DOHH2 (cell line): ENCODE measurements around the gene RIPK4.

Experiments
- H3F3A ChIP-seq: fragments of 200-600 bp; sonication (generic), shearing (Covaris generic); 2 replicates; pipeline ENCODE4 v1.6.0; 2016; ENCODE audit warnings: antibody characterized with exemption, mild to moderate bottlenecking; ENCODE audit not compliant: control insufficient read depth, insufficient read depth
- H3K27ac ChIP-seq: fragments of 200-600 bp; sonication (generic); 2 replicates; pipeline ENCODE4 v1.5.1; 2014; ENCODE audit warnings: low read depth, mild to moderate bottlenecking, low read length, moderate library complexity
- H3K27me3 ChIP-seq: fragments of 200-600 bp; sonication (generic); 2 replicates; pipeline ENCODE4 v1.6.1; 2014; ENCODE audit warnings: mild to moderate bottlenecking, low read length, mixed read lengths; ENCODE audit not compliant: control insufficient read depth
- H3K36me3 ChIP-seq: fragments of 200-600 bp; sonication (generic); 2 replicates; pipeline ENCODE4 v1.6.1; 2014; ENCODE audit warnings: mild to moderate bottlenecking, low read length, moderate library complexity, mixed read lengths; ENCODE audit not compliant: control insufficient read depth
- H3K4me1 ChIP-seq: fragments of 200-600 bp; sonication (generic); 2 replicates; pipeline ENCODE4 v1.6.1; 2014; ENCODE audit warnings: mild to moderate bottlenecking, low read length, mixed read lengths; ENCODE audit not compliant: control insufficient read depth
- H3K4me2 ChIP-seq: fragments of 200-600 bp; sonication (generic); 2 replicates; pipeline ENCODE4 v1.6.0; 2014; ENCODE audit warnings: mild to moderate bottlenecking, low read length, moderate library complexity
- H3K4me3 ChIP-seq: fragments of 200-600 bp; sonication (generic); 2 replicates; pipeline ENCODE4 v1.5.1; 2014; ENCODE audit warnings: mild to moderate bottlenecking, low read length, mixed read lengths
- H3K79me2 ChIP-seq: fragments of 200-600 bp; sonication (generic); 2 replicates; pipeline ENCODE4 v1.6.1; 2014; ENCODE audit warnings: mild to moderate bottlenecking, low read length, mixed read lengths; ENCODE audit not compliant: control insufficient read depth
- H3K9me2 ChIP-seq: fragments of 200-600 bp; sonication (generic); replicated peaks from 2 replicates; pipeline ENCODE4 v1.6.1; 2014; ENCODE audit warnings: mild to moderate bottlenecking, low read length, mixed read lengths; ENCODE audit not compliant: control insufficient read depth
- H3K9me3 ChIP-seq: fragments of 200-600 bp; sonication (generic); 2 replicates; pipeline ENCODE4 v1.6.1; 2014; ENCODE audit warnings: antibody characterized with exemption, low read length, mixed read lengths; ENCODE audit not compliant: control insufficient read depth, insufficient read depth
- H4K20me1 ChIP-seq: fragments of 200-600 bp; sonication (generic); 2 replicates; pipeline ENCODE4 v1.6.0; 2014; ENCODE audit warnings: low read depth, mild to moderate bottlenecking, antibody characterized with exemption, low read length, moderate library complexity; ENCODE audit not compliant: control insufficient read depth, insufficient read depth
- EZH2phosphoT487 ChIP-seq: fragments of 200-600 bp; sonication (generic); IDR thresholded peaks from 2 replicates; pipeline ENCODE4 v1.6.1; 2017; ENCODE audit warnings: borderline replicate concordance, mild to moderate bottlenecking, antibody characterized with exemption, low read length, moderate library complexity, mixed read lengths
- TF ChIP-seq, protein P1 (sequence below): fragments of 200-600 bp; sonication (generic); IDR thresholded peaks from one replicate; pipeline ENCODE4 v1.5.1; 2014; ENCODE audit warnings: antibody characterized with exemption, mild to moderate bottlenecking, low read depth, low read length; ENCODE audit not compliant: poor library complexity, severe bottlenecking

RIPK4 gene

DNA sequence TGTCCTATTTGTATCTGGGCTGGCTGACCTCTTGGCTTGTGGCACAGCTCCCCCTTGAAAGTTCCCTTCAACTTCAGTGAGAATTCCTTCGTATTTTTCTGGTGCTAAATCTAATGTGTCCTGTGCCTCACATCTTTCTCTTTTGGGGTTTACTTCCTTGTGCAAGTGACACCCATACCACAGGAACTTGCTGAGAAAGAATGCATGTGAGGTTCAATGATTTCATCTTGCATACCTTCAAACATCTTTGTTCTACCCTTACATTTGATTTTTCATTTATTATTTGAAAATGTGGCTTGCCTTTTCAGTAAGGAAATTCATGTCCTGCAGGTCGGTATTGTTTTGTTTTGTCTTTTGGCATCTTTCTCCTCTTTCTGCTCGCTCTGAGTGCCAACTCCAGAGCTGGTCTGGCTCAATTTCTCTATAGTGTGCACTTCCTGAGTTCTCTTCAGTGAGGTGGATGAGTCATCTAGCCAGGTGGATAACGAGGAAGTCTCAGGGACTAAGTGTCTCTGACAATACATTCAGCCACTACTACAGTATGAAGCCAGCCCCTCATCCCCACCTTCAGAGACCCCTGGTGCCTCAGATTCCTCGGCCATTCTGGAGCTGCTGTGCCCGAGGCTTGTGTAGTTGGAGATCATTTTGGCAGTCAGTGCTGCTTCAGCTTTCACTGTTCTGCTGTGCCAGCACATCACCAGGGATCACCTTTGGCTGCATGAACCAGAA is 59.5 kb downstream of the RIPK4 start:
- no peaks in the 10 kb centered on the region for H4K20me1 ChIP-seq
- H3K36me3 ChIP-seq, result no peaks in the 10 kb centered on the region
- no peaks in the 10 kb centered on the region for H3F3A ChIP-seq
- no peaks in the 10 kb centered on the region for H3K79me2 ChIP-seq
- peaks cover 9% of the 10 kb centered on the region for H3K27me3 ChIP-seq
- H3K4me2 ChIP-seq, result no peak overlapping the region
- no peaks in the 10 kb centered on the region for H3K9me3 ChIP-seq
- no peaks in the 10 kb centered on the region for H3K9me2 ChIP-seq
- no peaks in the 10 kb centered on the region for H3K4me1 ChIP-seq
- TF ChIP-seq, protein P1, sequence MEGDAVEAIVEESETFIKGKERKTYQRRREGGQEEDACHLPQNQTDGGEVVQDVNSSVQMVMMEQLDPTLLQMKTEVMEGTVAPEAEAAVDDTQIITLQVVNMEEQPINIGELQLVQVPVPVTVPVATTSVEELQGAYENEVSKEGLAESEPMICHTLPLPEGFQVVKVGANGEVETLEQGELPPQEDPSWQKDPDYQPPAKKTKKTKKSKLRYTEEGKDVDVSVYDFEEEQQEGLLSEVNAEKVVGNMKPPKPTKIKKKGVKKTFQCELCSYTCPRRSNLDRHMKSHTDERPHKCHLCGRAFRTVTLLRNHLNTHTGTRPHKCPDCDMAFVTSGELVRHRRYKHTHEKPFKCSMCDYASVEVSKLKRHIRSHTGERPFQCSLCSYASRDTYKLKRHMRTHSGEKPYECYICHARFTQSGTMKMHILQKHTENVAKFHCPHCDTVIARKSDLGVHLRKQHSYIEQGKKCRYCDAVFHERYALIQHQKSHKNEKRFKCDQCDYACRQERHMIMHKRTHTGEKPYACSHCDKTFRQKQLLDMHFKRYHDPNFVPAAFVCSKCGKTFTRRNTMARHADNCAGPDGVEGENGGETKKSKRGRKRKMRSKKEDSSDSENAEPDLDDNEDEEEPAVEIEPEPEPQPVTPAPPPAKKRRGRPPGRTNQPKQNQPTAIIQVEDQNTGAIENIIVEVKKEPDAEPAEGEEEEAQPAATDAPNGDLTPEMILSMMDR, result no peak
- TF ChIP-seq EZH2phosphoT487, result no peak
- no peak overlapping the region for H3K27ac ChIP-seq
- H3K4me3 ChIP-seq, result no peak overlapping the region

DNA sequence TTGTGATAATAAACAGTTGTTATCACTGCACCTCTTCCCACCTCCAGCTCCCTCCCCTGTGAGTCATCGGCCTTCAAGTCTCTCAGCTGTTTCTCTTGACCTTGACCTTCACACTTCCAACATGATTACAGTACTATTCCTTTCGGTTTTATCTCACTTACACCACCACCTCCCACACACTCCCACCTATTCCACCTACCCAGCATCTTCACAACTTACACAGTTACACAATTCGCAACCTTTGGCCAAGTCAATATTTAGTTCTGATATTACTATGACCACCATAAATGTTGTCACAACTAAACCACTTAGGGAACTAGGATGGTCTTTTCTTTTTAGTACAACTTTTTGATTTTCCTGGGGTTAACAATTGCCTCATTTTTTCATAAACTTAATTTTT is 60.2 kb downstream of the RIPK4 start:
- Histone ChIP-seq H3K9me2 (no peaks in the 10 kb centered on the region), H3K36me3 (no peaks in the 10 kb centered on the region), H3K79me2 (no peaks in the 10 kb centered on the region), H3K4me2 (no peak overlapping the region), H3F3A (no peaks in the 10 kb centered on the region), H4K20me1 (no peaks in the 10 kb centered on the region), H3K4me3 (no peak overlapping the region), H3K9me3 (no peaks in the 10 kb centered on the region), H3K27ac (no peak overlapping the region), H3K27me3 (peaks cover 12% of the 10 kb centered on the region), H3K4me1 (no peaks in the 10 kb centered on the region)
- no peak for TF ChIP-seq EZH2phosphoT487

DNA sequence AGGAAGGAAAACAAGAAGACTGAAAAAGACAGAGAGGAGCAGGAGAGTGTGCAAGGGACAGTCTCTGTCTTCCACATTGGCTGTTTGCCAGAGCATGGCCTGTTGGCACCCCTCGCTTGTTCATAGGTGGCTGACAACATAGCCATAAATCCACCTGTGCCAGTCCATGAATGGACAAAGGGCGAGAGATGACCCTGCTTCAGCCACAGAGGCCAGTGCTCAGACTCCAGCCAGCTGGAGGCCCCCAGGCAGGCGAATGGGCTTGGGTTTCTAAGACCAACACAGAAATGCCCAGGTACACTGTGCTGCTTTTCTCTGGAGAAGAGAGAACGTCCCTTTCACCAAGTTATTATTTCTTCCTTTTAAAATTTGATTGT is 60.6 kb downstream of the RIPK4 start:
- H3K4me3 ChIP-seq, result no peak overlapping the region
- no peaks in the 10 kb centered on the region for H3K9me2 ChIP-seq

More for the DNA sequence above, 60.6 kb downstream of the RIPK4 start:
- TF ChIP-seq, protein P1, result no peak
- no peak for TF ChIP-seq EZH2phosphoT487
- H3K4me1 ChIP-seq, result no peaks in the 10 kb centered on the region
- H3K4me2 ChIP-seq, result no peak overlapping the region
- H3K79me2 ChIP-seq, result no peaks in the 10 kb centered on the region
- H3K27ac ChIP-seq, result no peak overlapping the region
- no peaks in the 10 kb centered on the region for H3K36me3 ChIP-seq
- H3F3A ChIP-seq, result no peaks in the 10 kb centered on the region
- H3K9me3 ChIP-seq, result no peaks in the 10 kb centered on the region
- no peaks in the 10 kb centered on the region for H4K20me1 ChIP-seq
- H3K27me3 ChIP-seq, result peaks cover 12% of the 10 kb centered on the region
